Measurements from ENCODE around the gene THRA.

Gene THRA

DNA sequence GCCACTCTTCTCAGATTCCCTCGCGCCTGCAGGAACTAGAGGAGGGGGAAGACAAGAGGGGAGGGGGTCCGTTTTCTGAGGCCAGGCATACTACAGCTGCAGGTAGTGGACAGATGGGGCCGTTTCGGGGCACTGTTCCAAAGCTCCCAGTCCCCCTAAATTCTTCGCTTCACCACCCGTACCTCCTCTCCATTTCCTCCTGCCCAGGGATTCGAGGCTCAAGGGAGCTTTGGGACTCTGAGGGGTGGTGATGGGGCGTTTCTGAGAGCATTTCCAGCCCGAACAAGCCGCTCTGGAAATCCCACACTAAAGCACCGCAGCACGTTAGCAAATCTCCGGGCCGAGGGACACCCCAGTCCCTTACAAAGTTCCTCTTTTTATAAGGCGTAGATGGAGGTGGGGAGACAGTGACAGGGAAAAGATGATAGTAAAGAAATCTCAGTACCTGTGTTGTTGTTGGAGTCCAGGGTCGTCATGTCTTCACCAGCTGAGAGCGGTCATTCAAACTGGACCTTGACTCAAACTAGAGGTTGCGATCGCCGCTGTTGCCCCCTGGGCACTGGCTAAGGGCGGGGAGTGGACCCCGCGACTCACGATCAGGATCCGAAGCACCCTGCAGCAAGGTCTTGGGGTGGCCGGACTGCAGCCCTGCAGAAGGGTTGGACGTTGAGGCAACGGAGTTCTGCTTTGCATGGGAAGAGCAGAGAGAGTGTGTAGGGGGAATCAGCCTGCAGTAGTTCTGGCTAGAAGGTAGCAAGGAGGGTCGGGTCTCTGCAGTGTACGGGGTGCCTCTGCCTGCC lies 37.1 kb downstream of the THRA start:
- no peak for DNase-seq (ENCODE audit: low spot score)

DNA sequence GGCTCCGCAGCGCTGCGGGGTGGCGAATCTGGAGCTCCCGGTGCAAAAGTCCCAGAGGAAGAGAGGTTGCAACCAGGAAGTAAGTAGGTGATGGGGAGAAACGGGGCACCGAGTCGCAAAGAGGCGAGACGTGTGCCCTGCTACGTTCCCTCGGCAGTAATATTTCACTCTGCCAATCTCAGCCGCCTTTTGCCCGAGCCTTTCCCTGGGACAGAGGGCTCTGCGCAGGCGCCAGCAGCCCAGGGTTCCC lies 37.6 kb downstream of the THRA start, which contains the start of gene NR1D1:
Gene NR1D1, minus strand, starts transcription at position 171 of the 250 bp plus-strand sequence. CDS start 495 bp downstream, outside the sequence.
- DNase-seq (ENCODE audit: low spot score), result no peak

- DNase-seq (ENCODE audit: low spot score), result peak; percentile 93
Observed at GRCh38 chr17:40100669-40101366, 38.1 kb downstream of the THRA start.

- DNase-seq (ENCODE audit: low spot score), result no peak
Observed at GRCh38 chr17:40101367-40102210, 38.8 kb downstream of the THRA start.

GRCh38 chr17:40103071-40103661 lies 40.4 kb downstream of the THRA start:
- DNase-seq (ENCODE audit: low spot score), result no peak

- DNase-seq (ENCODE audit: low spot score), result no peak
Observed at GRCh38 chr17:40103688-40104087, 40.9 kb downstream of the THRA start.

- no peak for DNase-seq (ENCODE audit: low spot score)
Observed at GRCh38 chr17:40104594-40105486, 42.1 kb downstream of the THRA start.

DNA sequence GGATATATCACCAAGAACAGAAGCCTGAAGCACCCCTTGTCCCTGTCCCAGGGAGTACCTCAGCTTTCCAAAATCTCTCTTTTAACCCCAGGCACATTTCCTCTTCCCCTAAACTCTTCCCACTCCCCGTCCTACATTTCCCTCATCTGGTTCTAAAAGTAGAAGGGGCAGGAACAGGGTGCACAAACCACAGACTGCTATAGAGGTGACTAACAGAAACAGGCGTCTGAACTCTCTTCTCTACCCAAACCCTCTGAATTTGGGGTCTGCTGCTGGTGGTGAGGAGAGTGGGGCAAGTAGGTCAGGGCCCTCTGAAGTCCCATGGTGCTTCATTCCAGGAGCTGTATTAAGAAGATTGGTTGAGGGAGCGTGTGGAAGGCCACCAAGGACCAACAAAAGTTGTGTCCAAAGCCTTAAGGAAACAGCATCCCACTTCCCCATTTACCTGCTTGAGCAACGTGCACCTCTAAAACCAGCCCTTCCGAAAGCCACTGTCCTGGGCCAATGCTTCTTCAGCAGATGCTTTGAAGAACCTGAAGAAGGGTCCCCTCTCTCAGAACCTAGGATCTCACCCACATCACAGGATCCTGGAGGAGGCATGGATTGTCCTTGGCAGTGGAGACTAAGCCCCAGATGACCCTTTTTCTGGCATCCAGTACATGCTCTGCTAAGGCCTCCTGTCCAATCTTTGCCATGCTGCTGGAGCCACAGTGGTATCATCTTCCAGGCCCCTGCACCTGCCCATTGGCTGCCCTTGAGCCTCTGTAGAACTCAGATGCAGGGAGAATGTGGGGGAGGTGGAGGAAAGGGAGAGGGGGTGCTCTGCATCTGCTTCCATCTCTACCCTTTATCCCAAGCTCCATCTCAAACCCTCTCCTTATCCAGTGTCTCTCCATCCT lies 43.3 kb downstream of the THRA start:
- DNase-seq (ENCODE audit: low spot score), result no peak

GRCh38 chr17:40106760-40107521 lies 44.2 kb downstream of the THRA start:
- no peak for DNase-seq (ENCODE audit: low spot score)

DNA sequence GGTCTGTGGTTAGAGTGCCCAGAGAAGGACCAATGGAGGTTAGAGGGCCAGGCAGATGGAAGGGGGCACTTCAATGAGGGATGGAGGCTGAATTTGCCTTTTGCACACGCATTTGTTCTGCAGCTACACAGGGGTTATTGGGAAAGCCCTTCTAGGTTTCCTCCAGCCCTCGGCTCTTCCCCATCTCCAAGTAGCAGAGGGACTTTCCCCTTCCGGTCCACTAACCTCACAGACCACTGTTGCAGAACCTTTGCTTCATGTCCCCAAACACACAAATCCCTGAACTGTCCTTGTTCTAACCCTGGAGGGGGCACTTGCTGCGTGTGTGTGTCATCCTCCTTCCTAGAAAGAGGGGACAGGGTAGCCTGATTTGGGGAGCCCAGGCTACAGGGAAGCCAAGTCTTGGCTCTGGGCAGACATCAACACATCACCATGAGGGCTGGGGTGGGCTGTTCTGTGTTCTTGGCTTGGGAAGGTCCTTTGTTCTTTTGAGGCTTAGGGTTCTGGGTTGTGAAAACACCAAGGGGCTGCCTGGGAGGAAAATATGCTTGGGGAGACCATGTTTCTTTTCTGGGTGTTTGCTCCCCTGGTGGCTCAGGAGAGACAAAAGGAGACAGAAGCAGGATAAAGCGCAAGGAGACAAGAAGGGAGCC lies 44.9 kb downstream of the THRA start:
- DNase-seq (ENCODE audit: low spot score), result no peak

DNA sequence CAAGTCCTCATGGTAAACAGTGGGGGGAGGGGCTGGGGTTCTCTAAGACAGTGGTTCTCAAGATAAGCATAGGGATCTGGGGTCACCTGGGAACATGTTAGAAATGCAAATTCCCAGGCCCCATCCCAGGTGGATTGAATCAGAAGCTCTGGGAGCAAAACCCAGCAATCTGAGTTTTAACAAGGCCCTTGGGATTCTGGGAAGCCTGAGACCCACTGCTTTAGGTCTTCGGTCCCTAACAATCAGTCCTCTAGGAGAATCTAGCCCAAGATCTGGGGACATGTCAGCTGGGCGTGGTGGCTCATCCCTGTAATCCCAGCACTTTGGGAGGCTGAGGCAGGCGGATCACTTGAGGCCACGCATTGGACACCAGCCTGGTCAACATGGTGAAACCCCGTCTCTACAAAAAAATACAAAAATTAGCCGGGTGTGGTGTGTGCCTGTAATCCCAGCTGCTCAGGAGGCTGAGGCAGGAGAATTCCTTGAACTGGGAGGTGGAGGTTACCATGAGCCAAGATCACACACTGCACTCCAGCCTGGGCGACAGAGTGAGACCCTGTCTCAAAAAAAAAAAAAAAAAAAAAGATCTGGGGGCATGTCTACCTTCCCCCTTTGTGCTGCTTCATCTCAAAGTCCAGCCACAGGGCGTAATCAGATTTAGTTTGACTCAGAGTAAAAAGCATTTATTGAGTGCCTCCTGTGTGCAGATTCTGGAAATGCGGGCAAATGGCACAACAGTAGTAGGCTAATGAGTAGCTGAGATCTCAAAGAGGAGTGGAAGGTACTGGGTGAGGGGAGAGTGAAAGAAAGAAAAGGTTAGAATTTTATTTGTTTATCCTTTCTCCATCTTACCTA lies 46.4 kb downstream of the THRA start:
- no peak for DNase-seq (ENCODE audit: low spot score)

GRCh38 chr17:40110026-40110845 lies 47.5 kb downstream of the THRA start:
- DNase-seq (ENCODE audit: low spot score), result no peak

DNA sequence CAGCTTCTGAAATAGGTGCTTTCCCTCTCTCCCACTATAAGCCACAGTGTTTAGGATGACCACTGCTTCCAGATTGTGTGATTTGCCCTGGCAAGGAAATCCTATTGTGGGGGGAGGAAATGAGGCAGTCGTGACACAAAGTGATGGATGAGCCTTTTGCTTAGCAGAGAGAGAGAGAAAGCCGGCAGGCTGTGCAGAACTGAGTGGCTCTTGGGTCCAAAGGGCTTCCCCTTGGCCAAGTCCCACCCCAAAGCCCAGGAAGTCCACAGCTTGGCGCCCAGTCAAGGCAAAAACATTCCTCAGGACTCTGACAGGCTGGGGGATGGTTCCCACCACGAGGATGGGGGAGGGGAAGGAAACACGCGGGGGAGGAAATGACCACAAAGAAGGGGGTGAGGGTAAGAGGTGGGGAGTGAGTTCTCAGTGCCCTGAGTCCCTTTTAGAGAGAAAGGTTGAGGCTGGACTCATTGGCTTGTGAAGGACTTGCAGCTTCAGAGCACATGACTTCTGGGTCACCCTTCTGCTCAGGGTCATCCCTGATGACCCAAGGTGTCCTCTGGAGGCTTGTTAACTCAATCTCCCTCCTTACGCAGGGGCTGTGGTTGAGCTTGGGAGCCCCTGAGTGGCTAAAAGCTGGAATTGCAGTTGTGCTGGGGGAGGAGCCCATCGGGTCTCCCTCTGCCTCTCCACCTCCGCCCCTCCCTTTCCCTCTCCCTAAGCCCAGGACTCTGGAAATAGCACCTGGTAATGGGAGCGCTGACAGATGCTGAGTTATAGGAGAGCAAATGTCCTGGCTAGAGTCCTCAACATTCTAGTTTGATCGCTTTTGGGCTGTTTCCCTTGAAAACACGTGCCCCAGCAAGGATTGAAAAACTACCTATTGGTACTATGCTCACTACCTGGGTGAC lies 48.7 kb downstream of the THRA start:
- DNase-seq (ENCODE audit: low spot score), result peak; percentile 79

- DNase-seq (ENCODE audit: low spot score), result no peak
Observed at GRCh38 chr17:40112191-40112711, 49.5 kb downstream of the THRA start.

DNA sequence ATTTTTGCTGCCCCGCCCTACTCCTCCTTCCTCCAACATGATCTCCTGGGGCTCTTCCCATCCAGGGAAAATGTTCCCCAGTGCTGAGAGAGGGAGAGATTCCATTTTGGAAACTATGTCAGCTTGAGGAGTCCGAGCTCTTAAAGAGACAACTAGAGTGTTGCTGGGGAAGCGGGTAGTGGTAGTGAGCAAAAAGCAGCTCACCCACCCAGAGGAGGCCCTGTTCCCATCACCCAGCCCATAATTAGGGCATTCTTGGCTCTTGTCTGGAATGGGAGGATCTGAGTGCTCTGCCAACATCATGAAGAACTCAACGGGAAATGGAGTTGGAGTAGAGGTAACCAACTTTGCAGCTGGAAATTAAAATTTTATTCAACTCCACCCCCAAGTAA lies 49.9 kb downstream of the THRA start:
- no peak for DNase-seq (ENCODE audit: low spot score)

Measured in CD4-positive, alpha-beta T cell treated with Interleukin-2 at 100 ng/mL for 4 hours (primary cell).